ENCODE results near the gene RGP1. TPM values are rescaled to one million over a fixed set of nuclear protein-coding genes. Genes with fewer than 3 reads are reported as not detected.

RGP1 gene
- total RNA-seq, 1 donor from 2014 or later = 11.2 TPM

- peaks cover 21% of the 10 kb centered on the region for H3K4me1 Mint-ChIP-seq
- H4K20me1 ChIP-seq (ENCODE audit: low read depth) = no peaks in the 10 kb centered on the region
- H3K9me3 Mint-ChIP-seq = no peaks in the 10 kb centered on the region
- H3K36me3 Mint-ChIP-seq = no peaks in the 10 kb centered on the region
- H3K79me2 ChIP-seq (ENCODE audit: low read depth) = no peaks in the 10 kb centered on the region
- peaks cover 6% of the 10 kb centered on the region for H3K27me3 Mint-ChIP-seq (ENCODE audit: insufficient read depth, low read depth)
- H3K9ac ChIP-seq = no peak overlapping the region
- no peak overlapping the region for H3K27ac ChIP-seq
- H2AFZ ChIP-seq (replicated peaks) = no peak overlapping the region
- no peak overlapping the region for H3K4me2 ChIP-seq
- TF ChIP-seq EZH2 (IDR thresholded peaks at IDR 0.05) (no peak), CTCF (IDR thresholded peaks at IDR 0.05) (no peak), EZH2phosphoT487 (IDR thresholded peaks at IDR 0.05) (no peak)
- H3K4me3 ChIP-seq = no peak overlapping the region
- no peak overlapping the region for H3K27ac Mint-ChIP-seq
- no peaks in the 10 kb centered on the region for H3K36me3 ChIP-seq
- H3F3A ChIP-seq (ENCODE audit: low read depth) = peaks cover 6% of the 10 kb centered on the region
- H3K4me1 ChIP-seq = peaks cover 8% of the 10 kb centered on the region
- H3K4me3 Mint-ChIP-seq = peak overlapping the region; percentile 47
- no peak for DNase-seq (ENCODE audit: low spot score)
- H3K27me3 ChIP-seq = no peaks in the 10 kb centered on the region
- H3K9me3 ChIP-seq (ENCODE audit: low read depth) = no peaks in the 10 kb centered on the region
Observed at GRCh38 chr9:35793461-35793860, 44.4 kb downstream of the RGP1 start.

GRCh38 chr9:35795695-35796094, 46.6 kb downstream of the RGP1 start:
- Histone ChIP-seq H3K27ac (no peak overlapping the region), H3K9ac (no peak overlapping the region), H3K79me2 (ENCODE audit: low read depth) (no peaks in the 10 kb centered on the region), H3K4me1 (peaks cover 4% of the 10 kb centered on the region), H3K9me3 (ENCODE audit: low read depth) (no peaks in the 10 kb centered on the region), H3K4me3 (no peak overlapping the region), H2AFZ (replicated peaks) (no peak overlapping the region), H3K4me2 (no peak overlapping the region), H3K36me3 (no peaks in the 10 kb centered on the region), H3F3A (ENCODE audit: low read depth) (no peaks in the 10 kb centered on the region), H3K27me3 (no peaks in the 10 kb centered on the region), H4K20me1 (ENCODE audit: low read depth) (no peaks in the 10 kb centered on the region)
- Mint-ChIP-seq H3K36me3 (no peaks in the 10 kb centered on the region), H3K9me3 (no peaks in the 10 kb centered on the region), H3K27me3 (ENCODE audit: insufficient read depth, low read depth) (peaks cover 4% of the 10 kb centered on the region), H3K27ac (no peak overlapping the region), H3K4me3 (no peak overlapping the region), H3K4me1 (peaks cover 14% of the 10 kb centered on the region)
- no peak for TF ChIP-seq EZH2phosphoT487 (IDR thresholded peaks at IDR 0.05)
- no peak for TF ChIP-seq EZH2 (IDR thresholded peaks at IDR 0.05)
- TF ChIP-seq CTCF (IDR thresholded peaks at IDR 0.05) = no peak
- no peak for DNase-seq (ENCODE audit: low spot score)

DNA sequence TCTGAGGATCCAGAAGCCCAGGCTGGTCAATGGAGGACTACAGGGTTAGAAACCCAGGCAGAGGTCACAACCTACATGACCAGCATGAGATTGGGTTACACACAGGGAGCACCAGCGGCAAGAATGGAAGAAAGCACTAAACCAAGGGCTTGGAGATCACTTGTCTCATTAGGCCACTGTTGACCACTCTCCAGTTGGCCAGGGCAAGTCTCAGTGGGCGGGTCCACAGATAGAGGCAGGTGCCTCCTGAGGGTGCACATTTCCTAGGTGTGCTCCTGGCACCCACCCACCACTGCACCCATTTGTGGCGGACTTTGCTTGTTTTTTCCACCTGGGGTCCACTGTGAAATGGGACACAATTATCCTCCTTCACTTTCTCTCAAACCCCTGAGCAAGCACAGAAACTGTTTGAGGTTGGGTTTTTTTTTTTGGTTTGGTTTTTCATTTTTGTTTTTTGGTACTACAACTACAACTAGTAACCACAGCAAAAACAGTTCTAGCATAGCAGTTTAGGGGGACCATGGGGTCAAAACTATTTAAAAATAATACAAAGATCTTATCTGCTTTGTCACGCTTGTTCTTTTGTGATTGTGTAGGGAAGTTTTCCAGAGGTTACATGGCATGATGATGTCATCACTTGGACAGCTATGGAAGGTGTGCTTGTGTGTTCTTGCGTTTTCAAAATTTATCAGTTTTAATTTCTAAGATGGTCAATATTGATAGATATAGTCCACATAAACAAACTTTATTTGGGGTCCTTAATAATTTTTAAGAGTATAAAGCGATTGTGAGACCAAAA, 48.4 kb downstream of the RGP1 start:
- Histone ChIP-seq H3F3A (ENCODE audit: low read depth) (no peaks in the 10 kb centered on the region), H4K20me1 (ENCODE audit: low read depth) (no peaks in the 10 kb centered on the region), H3K9me3 (ENCODE audit: low read depth) (no peaks in the 10 kb centered on the region), H3K4me3 (no peak overlapping the region), H3K27ac (no peak overlapping the region), H3K4me2 (no peak overlapping the region), H3K79me2 (ENCODE audit: low read depth) (no peaks in the 10 kb centered on the region), H2AFZ (replicated peaks) (no peak overlapping the region), H3K36me3 (no peaks in the 10 kb centered on the region), H3K4me1 (no peaks in the 10 kb centered on the region), H3K27me3 (no peaks in the 10 kb centered on the region), H3K9ac (no peak overlapping the region)
- Mint-ChIP-seq H3K36me3 (peaks cover 5% of the 10 kb centered on the region), H3K9me3 (no peaks in the 10 kb centered on the region), H3K4me3 (no peak overlapping the region), H3K27me3 (ENCODE audit: insufficient read depth, low read depth) (peaks cover 2% of the 10 kb centered on the region), H3K4me1 (peaks cover 9% of the 10 kb centered on the region), H3K27ac (no peak overlapping the region)
- DNase-seq (ENCODE audit: low spot score) = no peak
- TF ChIP-seq CTCF (IDR thresholded peaks at IDR 0.05) (no peak), EZH2phosphoT487 (IDR thresholded peaks at IDR 0.05) (no peak), EZH2 (IDR thresholded peaks at IDR 0.05) (no peak)

All from neural progenitor cell (in vitro differentiated cells).